Measurements from ENCODE around the gene ASB2.

Gene ASB2

GRCh38 chr14:93960108-93960475 is 16.3 kb downstream of the ASB2 start:
- peak; percentile 44 for DNase-seq

- DNase-seq, result peak; percentile 96
These were observed 16.9 kb downstream of the ASB2 start for GRCh38 chr14:93959239-93960107.

- DNase-seq, result no peak
These were observed 17.7 kb downstream of the ASB2 start for GRCh38 chr14:93958567-93959238.

GRCh38 chr14:93957751-93958566 is 18.4 kb downstream of the ASB2 start:
- DNase-seq, result no peak

- DNase-seq, result no peak
These were observed 19.0 kb downstream of the ASB2 start for GRCh38 chr14:93957333-93957710.

GRCh38 chr14:93956514-93957332 is 19.6 kb downstream of the ASB2 start:
- no peak for DNase-seq

GRCh38 chr14:93955850-93956481 is 20.4 kb downstream of the ASB2 start:
- no peak for DNase-seq

- DNase-seq, result peak; percentile 43
These were observed 21.2 kb downstream of the ASB2 start for GRCh38 chr14:93954900-93955849.

- no peak for DNase-seq
These were observed 21.9 kb downstream of the ASB2 start for GRCh38 chr14:93954516-93954830.

GRCh38 chr14:93953739-93954515 is 22.4 kb downstream of the ASB2 start:
- DNase-seq, result no peak

- DNase-seq, result no peak
These were observed 23.1 kb downstream of the ASB2 start for GRCh38 chr14:93953263-93953662.

- no peak for DNase-seq
These were observed 23.5 kb downstream of the ASB2 start for GRCh38 chr14:93952829-93953228.

- DNase-seq, result no peak
These were observed 24.5 kb downstream of the ASB2 start for GRCh38 chr14:93951635-93952540.

GRCh38 chr14:93950948-93951634 is 25.3 kb downstream of the ASB2 start:
- DNase-seq, result no peak

- no peak for DNase-seq
These were observed 26.8 kb downstream of the ASB2 start for GRCh38 chr14:93949511-93950075.

- no peak for DNase-seq
These were observed 29.1 kb downstream of the ASB2 start for GRCh38 chr14:93947282-93947681.

- no peak for DNase-seq
These were observed 29.8 kb downstream of the ASB2 start for GRCh38 chr14:93946541-93947090.

GRCh38 chr14:93946104-93946503 is 30.3 kb downstream of the ASB2 start:
- DNase-seq, result no peak

All from stimulated activated naive CD4-positive, alpha-beta T cell treated with Interleukin-2 at 50 U/mL for 16 hours (primary cell).